RWPE2 (cell line): Measurements from ENCODE around the gene CLOCK.
A peak's percentile ranks its signal among the peaks of the same experiment; 100 is the strongest.

Experiments used
- ATAC-seq: fragments of 200-7000 bp; cut with Tn5 transposase; 3 replicates; pipeline ENCODE4 v1.9.1; 2021; ENCODE audit warnings: low read depth
- DNase-seq: peaks from one replicate; pipeline ENCODE4 v3.0.0-alpha.2; 2020; ENCODE audit warnings: low spot score
- H3K27ac ChIP-seq: fragments of 450-650 bp; 2 replicates; pipeline ENCODE4 v1.5.1; 2017; ENCODE audit warnings: mild to moderate bottlenecking; ENCODE audit not compliant: poor library complexity, severe bottlenecking
- H3K27me3 ChIP-seq: fragments of 250-450 bp; sonication (Bioruptor Pico); 2 replicates; pipeline ENCODE4 v1.5.1; 2021; ENCODE audit warnings: mild to moderate bottlenecking, moderate library complexity; ENCODE audit not compliant: insufficient read depth, poor library complexity, severe bottlenecking
- H3K36me3 ChIP-seq: fragments of 250-450 bp; sonication (Bioruptor Pico); 2 replicates; pipeline ENCODE4 v1.5.1; 2020; ENCODE audit warnings: low read depth, mild to moderate bottlenecking, moderate library complexity
- H3K4me1 ChIP-seq: fragments of 250-450 bp; sonication (Bioruptor Pico); 2 replicates; pipeline ENCODE4 v1.5.1; 2021; ENCODE audit warnings: mild to moderate bottlenecking, moderate library complexity; ENCODE audit not compliant: insufficient read depth, poor library complexity, severe bottlenecking
- H3K4me3 ChIP-seq: fragments of 250-450 bp; sonication (Bioruptor Pico); 2 replicates; pipeline ENCODE4 v1.5.1; 2021; ENCODE audit warnings: mild to moderate bottlenecking, moderate library complexity; ENCODE audit not compliant: severe bottlenecking
- H3K9me3 ChIP-seq: fragments of 250-450 bp; sonication (Bioruptor Pico); 2 replicates; pipeline ENCODE4 v1.5.1; 2021; ENCODE audit warnings: mild to moderate bottlenecking, moderate library complexity; ENCODE audit not compliant: severe bottlenecking
- CTCF ChIP-seq: fragments of 450-650 bp; IDR thresholded peaks from one replicate; pipeline ENCODE4 v1.5.1; 2017; ENCODE audit warnings: mild to moderate bottlenecking, moderate library complexity; ENCODE audit not compliant: poor library complexity, severe bottlenecking

CLOCK gene

GRCh38 chr4:55530691-55531090 is 16.0 kb downstream of the CLOCK start:
- Histone ChIP-seq H3K9me3 (peaks cover 4% of the 10 kb centered on the region), H3K27ac (no peak overlapping the region), H3K36me3 (peaks cover 9% of the 10 kb centered on the region), H3K27me3 (no peaks in the 10 kb centered on the region), H3K4me1 (no peaks in the 10 kb centered on the region), H3K4me3 (no peak overlapping the region)
- no peak for DNase-seq
- no peak for ATAC-seq
- TF ChIP-seq CTCF: no peak

GRCh38 chr4:55530167-55530566 is 16.5 kb downstream of the CLOCK start:
- Histone ChIP-seq H3K27me3 (no peaks in the 10 kb centered on the region), H3K4me1 (peaks cover 4% of the 10 kb centered on the region), H3K27ac (no peak overlapping the region), H3K36me3 (peaks cover 9% of the 10 kb centered on the region), H3K4me3 (no peak overlapping the region), H3K9me3 (peaks cover 4% of the 10 kb centered on the region)
- ATAC-seq (no peak), DNase-seq (no peak)
- TF ChIP-seq CTCF: no peak

- no peak overlapping the region for H3K4me3 ChIP-seq
- TF ChIP-seq CTCF: no peak
- no peak for DNase-seq
- no peak overlapping the region for H3K27ac ChIP-seq
- ATAC-seq: no peak
- H3K9me3 ChIP-seq: peaks cover 4% of the 10 kb centered on the region
- H3K36me3 ChIP-seq: peaks cover 17% of the 10 kb centered on the region
- H3K4me1 ChIP-seq: peaks cover 13% of the 10 kb centered on the region
- no peaks in the 10 kb centered on the region for H3K27me3 ChIP-seq
Observed at GRCh38 chr4:55528491-55528890, 18.2 kb downstream of the CLOCK start.

- H3K27ac ChIP-seq: peak overlapping the region; percentile 35
Observed at GRCh38 chr4:55524844-55525571, 21.7 kb downstream of the CLOCK start.

More at GRCh38 chr4:55524844-55525571, 21.7 kb downstream of the CLOCK start:
- H3K4me1 ChIP-seq: peaks cover 13% of the 10 kb centered on the region
- no peak for TF ChIP-seq CTCF
- H3K27me3 ChIP-seq: no peaks in the 10 kb centered on the region
- H3K36me3 ChIP-seq: peaks cover 16% of the 10 kb centered on the region
- no peak overlapping the region for H3K4me3 ChIP-seq
- DNase-seq: no peak
- ATAC-seq: peak; percentile 53
- peaks cover under 1% of the 10 kb centered on the region for H3K9me3 ChIP-seq
